Activated T-helper 1 cell treated with Interleukin-2 at 50 U/mL for 16 hours (primary cell): ENCODE data around the gene OTULIN.
A peak's percentile ranks its signal among the peaks of the same experiment; 100 is the strongest.

Experiments
- DNase-seq: peaks from one replicate; pipeline ENCODE4 v3.0.0-alpha.2; 2020; ENCODE audit warnings: low read depth

OTULIN gene

DNA sequence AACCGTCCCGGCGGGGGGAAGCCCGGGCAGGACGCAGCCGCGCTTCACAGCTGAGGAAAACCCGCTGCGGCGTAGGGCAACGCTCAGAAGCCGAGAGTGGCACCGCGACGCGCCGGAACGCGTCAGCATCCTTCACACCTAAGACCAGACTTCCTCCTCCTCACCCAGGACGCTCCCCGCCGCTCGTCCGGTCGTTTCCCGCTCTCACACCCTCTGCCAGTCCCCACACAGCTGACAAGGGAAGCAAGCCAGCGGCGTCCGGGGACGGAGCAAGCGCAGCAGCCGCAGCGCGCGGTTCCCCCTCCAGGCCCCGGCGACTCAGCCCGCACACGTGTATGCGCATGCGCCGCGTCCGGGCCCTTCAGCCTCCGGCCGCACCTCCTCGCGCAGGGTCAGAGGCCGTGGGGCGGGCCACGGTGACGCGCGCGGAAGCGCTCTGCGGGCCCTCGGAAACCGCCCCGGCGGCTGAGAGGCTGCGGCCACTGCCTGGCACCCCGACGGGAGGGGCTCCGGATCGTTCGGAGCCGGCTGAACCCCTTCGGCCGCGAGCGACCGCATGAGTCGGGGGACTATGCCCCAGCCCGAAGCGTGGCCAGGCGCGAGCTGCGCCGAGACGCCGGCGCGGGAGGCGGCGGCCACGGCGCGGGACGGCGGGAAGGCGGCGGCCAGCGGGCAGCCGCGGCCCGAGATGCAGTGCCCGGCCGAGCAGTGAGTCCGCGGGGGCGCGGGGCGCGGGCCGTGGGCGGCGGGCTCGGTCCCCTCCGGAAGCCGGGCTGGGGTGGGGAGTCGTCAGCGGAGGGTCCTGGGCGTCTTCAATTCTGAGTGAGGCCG lies at the start of gene OTULIN:
OTULIN (plus strand) TSS at position 449 of the 831 bp plus-strand sequence; CDS start at position 557, 108 bp downstream.
- DNase-seq: peak; percentile 76

DNA sequence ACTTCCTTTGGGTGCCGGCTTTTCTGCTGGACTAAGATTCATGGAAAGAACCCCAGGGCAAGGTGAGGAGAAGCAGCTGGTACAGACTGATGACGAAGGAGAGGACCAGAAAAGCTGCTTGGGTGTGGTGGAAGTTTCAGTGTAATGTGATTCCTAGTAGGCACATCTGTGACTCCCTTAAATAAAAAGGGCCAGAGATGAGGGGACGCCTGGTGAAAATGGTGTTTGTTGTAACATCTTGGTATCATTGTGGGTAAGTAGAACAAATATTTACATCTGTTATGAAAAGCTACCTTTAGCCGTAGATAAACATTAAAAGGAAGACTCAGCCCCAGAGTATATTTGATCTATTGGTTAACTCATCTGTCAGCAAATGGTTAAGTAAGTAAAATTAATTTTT lies 49.2 kb upstream of the OTULIN start:
- no peak for DNase-seq

DNA sequence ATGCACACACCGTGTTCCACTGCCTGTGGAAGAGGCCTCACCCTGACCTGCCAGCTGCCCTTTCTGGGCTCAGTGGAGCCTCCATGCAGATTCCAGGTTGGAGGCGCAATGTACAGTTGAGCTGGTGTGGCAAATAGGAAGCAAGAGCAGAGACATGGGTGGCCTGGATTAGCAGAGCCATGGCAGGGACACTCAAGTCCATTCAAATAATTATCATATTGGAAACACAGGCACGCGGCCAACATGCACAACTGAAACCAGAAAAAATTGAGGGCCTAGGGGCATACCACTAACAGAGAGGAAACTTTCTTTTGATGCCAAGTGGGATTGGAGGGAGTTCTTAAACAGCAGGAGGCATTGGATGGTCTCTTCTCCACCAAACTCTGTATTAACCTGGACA lies 47.1 kb upstream of the OTULIN start:
- DNase-seq: no peak

DNA sequence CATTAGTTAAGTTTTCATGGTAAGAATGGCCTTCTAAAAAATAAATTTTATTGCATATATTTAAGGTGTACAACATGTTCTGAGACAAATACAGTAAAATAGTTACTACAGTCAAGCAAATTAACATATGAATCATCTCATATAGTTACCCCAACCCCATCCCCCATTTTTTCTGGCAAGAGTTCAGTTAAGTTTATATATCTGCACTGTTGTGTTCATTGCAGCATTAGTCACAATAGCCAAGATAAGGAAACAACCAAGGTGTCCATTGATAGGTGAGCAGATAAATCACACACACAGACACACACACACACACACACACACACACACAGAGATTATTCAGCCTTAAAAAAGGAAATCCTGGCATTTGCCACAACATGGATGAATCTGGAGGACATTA lies 37.2 kb upstream of the OTULIN start:
- DNase-seq: no peak

DNA sequence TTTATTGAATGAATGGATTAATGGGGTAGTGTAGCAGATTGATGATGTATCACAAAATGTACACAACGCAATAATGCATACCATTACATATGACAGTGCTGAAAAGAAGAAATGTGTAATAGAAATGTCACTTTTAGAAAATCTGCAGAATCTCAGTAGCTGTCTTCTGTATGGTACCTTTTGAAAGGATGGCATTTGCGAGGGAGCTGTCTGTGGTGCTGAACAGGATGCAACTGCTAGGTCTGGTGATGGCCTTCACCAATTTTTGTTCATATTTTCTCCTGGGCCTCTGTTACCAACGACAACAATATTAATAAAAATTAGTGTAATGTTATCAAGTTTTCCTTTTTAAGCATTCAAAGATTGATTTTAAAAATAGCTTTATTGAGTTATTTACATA lies 36.2 kb upstream of the OTULIN start:
- DNase-seq: peak; percentile 3

DNA sequence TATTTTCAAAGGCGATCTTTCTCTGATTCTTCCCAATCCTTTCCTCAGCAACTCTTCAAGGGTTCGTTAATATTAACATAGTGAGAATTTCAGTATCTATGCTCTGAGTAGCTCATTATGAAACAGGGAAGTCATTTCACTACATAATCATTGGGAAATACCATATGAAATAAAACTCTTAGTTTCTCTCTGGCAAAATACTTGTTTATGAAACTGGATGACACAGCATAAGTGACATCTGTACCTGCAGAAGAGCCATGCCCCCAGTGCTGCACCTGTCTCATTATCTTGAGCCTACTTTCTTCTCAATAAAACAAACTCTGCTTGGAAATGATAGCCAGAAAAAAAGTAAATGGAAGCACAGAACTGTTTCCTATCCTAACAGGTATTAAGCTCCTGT lies 33.8 kb upstream of the OTULIN start:
- DNase-seq: no peak

DNA sequence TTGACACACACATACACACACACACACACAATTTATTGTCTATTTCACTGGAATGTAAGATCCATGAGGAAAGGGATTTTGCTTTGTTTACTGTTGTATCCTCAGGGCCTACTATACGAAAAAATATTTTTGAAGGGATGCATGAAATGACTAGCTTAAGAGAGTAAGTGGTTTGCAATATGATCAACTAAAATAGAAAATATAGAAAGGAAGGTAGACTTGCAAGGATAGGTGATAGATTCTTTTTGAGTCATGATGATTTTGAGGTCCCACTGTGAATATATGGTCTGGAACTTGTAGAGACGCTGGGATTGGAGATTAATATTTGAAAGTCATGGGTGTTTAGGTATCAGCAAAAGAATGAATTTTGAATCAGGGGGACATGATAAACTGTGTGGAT lies 28.9 kb upstream of the OTULIN start:
- DNase-seq: no peak

DNA sequence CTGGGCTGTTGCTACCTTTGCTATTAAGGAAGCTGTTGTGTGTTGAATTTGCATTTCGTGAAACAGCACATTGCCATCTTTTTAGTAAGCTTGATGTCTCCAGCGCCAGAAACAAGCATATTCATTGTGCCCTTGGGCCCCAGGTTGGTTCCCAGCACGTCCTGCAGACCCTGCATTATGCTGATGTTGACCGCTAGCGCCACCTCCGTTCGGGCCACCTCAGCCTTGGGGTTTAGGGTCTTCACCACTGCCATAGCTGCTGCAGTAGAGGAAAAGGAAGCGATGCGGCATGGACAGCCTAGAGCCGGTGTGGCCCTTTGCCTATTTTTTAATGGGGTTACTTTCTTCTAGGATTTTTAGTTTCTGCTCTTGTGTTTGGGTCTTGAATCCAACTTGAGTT lies 23.8 kb upstream of the OTULIN start:
- no peak for DNase-seq

DNA sequence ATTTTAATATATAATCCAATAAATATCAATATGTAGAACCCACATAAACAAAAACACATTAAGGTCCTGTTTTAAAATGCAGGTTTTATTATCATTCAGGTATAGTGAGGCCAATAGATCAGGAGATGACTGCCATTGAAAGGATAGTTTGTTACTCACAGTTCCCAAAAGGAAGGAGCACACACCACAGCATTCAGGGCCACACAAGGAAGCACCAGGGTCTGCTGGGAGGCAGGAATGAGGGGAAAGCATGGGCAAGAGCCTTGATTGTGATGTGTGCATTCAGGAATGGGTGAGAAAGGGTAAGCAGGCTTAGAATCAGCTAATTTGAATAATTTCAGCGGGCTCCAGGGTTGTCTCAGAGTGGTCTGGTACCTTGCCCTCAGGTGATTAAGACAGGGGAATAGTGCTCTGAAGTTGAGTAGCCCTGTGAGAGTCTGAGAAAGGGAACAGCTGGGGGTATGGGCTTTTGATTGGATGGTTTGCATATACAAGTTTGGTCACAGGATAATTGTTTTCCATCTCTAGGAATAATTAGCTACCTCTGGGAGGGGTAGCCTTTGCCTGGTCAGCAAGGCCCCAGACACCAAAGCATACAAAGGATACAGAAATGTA lies 19.8 kb upstream of the OTULIN start:
- DNase-seq: no peak

DNA sequence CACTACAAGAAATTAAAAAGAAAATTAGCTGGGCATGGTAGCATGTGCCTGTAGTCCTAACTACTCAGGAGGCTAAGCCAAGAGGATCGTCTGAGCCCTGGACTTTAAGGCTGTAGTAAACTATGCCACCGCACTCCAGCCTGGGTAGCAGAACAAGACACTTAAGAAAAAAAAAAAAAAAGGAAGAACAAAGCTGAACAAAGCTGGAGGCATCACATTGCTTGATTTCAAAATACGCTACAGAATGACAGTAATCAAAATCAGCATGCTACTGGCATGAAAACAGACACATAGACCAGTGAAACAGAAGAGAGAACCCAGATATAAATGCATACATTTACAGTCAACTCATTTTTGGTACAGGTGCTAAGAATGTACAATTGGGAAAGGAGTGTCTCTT lies 14.5 kb upstream of the OTULIN start:
- DNase-seq: no peak

DNA sequence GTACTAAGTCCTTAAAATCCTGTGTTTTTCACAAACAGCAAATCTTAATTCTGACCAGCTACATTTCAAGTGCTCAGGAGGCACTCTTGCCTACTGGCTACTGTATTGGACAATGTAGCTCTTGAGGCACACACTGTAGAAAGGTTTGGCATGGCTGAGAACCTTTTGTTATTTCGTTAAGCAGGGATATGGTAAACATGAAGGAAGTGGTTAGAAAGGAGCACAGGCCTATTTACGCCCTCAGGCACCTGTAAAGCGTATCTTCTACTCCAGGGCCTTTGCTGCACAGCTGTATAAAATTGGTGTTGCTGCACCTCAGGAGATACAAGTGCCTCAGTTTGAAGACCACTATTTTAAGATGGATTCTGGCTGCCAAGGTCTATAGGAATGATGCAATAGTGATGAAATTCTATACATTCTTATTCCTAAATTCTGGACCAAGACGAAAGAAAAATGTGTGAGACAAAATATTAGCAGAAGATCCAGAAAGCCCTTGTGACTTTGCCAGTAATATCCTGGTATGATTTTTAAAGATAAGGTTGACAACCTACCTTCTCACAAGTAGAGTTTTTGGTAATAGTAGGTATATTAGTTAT lies 9.3 kb upstream of the OTULIN start:
- DNase-seq: no peak

DNA sequence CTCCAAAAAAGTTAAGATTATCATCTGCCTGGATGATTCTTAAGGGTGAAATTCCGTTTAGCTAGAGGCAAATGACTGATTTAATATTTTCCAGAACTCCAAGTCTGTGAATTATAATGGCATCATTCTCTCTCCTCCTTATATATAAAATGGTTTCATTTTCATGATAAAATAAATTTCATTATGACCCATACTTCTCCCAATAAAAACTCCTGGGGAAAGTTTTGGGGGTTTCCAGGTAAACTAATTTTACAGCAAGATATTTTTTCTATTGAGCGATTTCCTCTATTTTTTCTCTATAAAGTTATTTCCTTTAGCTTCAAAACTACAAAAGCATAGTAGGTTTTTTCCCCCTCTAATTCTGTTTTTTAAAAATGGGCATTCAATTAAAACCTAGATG lies 7.6 kb upstream of the OTULIN start:
- DNase-seq: no peak

DNA sequence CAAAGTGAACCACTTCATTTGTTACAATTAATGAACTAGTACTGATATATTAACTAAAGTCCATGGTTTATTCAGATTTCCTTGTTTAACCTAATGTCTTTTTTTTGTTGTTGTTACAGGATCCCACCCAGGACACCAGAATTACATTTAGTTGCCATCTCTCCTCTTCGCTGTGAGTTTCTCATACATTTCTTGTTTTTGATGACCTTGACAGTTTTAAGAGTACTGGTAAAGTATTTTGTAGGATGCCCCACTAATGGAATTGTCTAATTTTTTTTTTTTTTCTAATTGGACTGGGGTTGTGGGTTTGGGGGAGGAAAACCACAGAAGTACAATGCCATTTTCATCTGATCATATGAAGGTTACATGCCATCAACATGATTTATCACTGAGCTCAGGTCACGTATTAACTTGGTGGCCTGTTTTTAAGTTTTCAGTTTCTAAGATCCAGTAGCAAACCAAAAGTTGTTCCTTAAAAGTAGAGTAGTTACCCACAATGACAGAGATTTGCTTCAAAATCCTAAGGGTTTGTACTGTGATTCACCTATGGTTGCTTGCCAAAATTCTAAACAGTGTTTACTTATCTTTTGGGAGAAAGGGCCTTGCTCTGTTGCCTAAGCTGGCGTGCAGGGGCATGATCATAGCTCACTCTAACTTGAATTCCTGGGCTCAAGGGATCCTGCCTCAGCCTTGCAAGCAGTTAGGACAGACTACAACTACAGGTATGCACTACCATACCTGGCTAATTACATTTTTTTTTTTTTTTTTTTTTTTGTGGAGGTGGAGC lies 4.5 kb upstream of the OTULIN start:
- no peak for DNase-seq

DNA sequence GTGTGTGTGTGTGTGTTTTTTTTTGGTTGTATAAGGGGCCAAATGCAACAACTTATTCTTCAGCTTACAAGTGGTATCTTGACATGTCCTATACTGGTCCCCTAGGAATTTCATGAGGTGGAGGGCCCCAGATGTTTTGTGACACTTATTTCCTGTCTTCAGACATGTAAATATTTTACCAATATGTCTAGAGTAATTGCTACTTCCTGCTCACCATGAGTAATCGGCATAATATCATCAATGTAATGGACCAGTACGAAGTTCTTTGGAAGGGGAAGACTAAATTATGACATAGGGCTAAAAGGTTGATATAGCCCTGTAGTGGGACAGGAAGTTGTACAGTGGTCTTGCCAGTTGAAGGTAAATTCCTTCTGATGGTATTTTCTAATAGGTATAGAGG lies 3.7 kb upstream of the OTULIN start:
- no peak for DNase-seq

DNA sequence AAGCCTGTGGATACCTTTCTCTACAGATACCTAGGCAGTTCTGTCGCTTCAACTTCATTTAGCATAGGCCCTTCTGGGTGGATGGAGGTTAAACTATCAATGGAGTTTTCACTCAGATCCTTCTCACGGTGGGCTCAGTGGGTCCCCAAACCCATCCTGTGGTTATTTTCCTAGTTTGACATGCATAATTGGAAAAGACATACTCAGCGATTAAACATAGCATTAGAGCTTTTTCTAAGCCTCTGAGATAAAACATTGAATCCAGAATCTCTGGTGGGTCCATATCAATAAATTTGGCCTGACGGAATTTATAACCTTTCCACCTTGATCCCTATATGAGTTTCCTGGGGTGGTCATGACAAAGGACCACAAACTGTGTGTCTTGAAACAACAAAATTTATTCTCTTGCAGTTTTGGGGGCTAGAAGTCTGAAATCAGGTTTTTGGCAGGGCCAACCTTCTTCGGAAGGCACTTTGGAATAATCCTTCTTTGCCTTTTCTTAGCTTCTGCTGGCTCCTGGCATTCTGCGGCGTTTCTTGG lies 1.7 kb upstream of the OTULIN start:
- no peak for DNase-seq

DNA sequence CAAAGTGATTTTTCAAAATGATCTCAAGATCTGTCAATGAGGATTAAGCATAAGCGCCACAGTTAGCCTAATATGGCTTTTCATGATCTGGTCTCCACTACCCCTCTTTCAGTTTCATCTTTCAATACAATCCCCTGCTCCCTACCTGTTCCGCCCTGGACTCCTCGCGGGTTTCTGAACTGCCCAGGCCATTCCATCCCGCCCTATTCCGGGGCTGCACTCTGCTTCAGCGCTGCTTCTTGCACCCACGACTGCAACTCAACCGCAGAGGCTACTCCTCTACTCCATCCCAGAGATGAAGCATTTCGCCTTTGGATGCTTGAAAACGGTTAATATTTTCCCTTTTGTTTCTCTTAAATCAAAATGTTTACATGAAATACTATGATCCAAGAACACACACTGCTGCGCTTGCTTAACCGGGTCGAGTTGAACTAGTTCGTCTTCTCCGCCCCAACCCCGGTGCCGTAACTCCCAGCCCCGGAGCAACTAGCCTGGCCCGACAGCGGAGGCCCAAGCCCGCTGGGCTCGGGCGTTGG lies 716 bp upstream of the OTULIN start:
- DNase-seq: no peak

DNA sequence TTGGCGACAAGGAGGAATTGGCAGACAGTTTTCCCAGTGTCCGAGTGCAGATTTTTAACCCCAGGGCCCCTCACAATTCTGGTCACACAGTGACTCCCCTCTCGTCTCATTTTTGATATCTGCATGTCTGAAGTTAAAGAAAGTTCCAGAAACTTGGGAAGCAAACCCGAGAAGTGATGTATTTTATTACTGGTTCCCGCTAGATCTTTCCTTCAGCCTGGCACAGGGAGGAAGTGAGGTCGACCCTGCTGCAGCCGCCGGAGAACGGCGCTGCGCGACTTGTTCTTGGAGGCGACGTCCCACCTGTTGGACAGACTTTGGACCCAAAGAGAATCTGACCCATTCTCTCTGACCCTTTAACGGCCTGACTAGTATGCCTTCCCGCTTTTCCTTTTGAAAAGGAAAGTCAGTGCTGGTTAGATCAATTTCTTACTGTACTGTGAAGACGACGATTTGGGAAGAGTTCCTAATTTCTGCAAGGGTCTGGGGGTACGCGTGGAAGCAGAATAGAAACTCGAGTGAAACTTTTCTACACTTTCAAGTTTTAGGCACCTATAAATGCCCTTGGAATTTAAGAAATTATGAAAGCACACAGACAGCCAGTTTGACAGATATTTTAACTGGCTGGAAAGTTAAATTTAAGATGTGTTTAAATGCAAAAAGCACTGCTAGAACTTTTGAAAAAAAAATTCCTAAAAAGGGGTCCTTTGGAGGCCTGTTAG lies 744 bp downstream of the OTULIN start:
- DNase-seq: no peak

DNA sequence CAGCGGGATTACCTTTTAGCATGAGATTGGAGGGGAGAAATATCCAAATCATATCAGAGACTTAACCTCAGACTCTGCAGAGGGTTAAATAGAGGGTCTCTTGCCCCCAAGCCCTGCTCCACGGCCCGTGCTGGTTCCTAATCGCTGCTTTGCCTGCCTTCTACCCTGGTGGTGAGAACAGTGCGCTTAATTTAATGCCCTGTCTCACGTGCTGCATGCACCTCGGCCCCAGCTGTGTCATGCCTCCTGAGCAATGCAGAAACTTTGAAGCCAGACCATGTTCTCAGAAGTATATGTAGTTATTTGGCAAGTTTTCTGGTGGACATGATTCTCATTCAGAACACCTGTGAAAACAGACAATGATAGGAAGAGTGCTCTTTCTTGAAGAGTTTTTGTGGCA lies 1.4 kb downstream of the OTULIN start:
- no peak for DNase-seq

DNA sequence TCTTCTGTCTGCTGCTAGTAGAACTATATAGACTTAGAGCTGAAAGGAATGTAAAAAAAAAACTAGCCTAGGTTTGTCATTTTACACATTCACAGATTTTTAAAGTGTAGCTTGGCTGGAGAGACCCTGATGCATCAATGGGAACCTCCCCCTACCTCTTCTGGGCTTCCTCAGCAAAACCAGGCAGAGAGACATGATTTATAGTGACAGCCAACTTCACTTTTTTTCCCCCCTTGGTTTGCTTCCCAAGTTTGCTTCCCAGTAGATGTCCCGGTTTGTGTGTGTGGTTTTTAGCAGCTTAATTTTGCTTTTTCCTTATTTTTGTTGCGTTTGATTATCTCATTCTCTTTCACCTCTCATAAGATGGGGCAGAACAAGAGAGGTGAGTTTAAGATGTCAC lies 1.8 kb downstream of the OTULIN start:
- no peak for DNase-seq

DNA sequence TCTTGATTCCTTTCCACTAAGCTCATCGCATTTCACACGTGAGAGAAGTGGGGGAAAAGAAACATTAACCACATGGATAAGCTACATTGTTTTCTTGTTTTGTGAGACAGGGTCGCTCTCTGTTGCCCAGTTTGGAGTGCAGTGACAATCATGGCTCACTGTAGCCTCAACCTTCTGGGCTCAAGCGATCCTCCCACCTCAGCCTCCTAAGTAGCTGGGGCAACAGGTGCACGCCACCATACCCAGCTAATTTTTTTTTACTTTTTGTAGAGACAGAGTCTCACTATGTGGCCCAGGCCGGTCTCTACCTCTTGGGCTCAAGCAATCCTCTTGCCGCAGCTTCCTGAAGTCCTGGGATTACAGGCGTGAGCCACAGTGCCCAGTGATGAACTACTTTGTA lies 2.8 kb downstream of the OTULIN start:
- no peak for DNase-seq

DNA sequence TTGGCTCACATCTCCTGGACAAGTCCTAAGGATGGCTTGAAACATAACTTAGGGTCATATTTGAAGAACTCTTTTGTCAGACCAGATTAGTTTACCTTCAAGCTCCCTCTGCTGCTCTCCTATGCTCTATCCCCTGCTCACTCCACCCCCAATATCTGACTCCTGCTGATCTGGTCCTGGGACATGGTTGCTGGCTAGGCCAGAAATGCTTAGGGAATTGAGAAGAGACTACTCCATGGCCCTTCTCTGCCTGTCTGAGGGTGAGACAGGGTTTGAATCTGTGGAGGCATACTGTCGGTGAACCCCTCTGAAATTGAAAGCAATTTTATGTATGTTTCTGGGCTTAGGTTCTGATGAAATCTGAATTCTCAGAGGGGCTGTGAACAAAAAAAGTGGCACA lies 3.3 kb downstream of the OTULIN start:
- no peak for DNase-seq
